Head of caudate nucleus (tissue), 42 donors: ENCODE results near the gene ARMH3.

ENCODE experiments used
- DNase-seq, 42 donors: peaks; one replicate each; pipeline versions ENCODE4 v3.0.0 to v3.0.0-alpha.2; 2020 to 2021; ENCODE audit warnings: mixed read lengths in 7 of 42
- intact Hi-C: fragments of 100-400 bp; cut with DNase I; formaldehyde crosslinking; loops from one replicate; pipeline ENCODE4 v1.15.0; 2022

Gene ARMH3

GRCh38 chr10:102055647-102056419 lies at the start of gene ARMH3:
ARMH3 (minus strand) TSS chr10:102056173; CDS start chr10:102040114, 16,059 bp downstream.
- peak; percentile 91 to 99 (median 96) for DNase-seq
- intact Hi-C loops = loop anchor here (2.0 kb wide), 1 partner anchor 77 kb away; the partner anchor contains the start of gene PPRC1

- intact Hi-C loops = no loop called here
Measured at GRCh38 chr10:102102421-102102820, 46.4 kb upstream of the ARMH3 start.

GRCh38 chr10:102101152-102101551 lies 45.2 kb upstream of the ARMH3 start:
- DNase-seq = peak in 1 of 42 donors; percentile 21
- intact Hi-C loops = no loop called here

More at GRCh38 chr10:102102421-102102820, 46.4 kb upstream of the ARMH3 start:
- DNase-seq = no peak

- no peak for DNase-seq
- intact Hi-C loops = no loop called here
Measured at GRCh38 chr10:102096449-102096848, 40.5 kb upstream of the ARMH3 start.

GRCh38 chr10:102090772-102091171 lies 34.8 kb upstream of the ARMH3 start:
- no peak for DNase-seq
- intact Hi-C loops = no loop called here

GRCh38 chr10:102086196-102086595 lies 30.2 kb upstream of the ARMH3 start:
- intact Hi-C loops = no loop called here
- DNase-seq = no peak

GRCh38 chr10:102085336-102085735 lies 29.4 kb upstream of the ARMH3 start:
- DNase-seq = no peak
- intact Hi-C loops = no loop called here

- DNase-seq = no peak
- intact Hi-C loops = no loop called here
Measured at GRCh38 chr10:102083541-102083940, 27.6 kb upstream of the ARMH3 start.

GRCh38 chr10:102072673-102073527 lies 16.9 kb upstream of the ARMH3 start:
- peak; percentile 54 to 96 (median 89) for DNase-seq
- intact Hi-C loops = no loop called here

- intact Hi-C loops = no loop called here
- no peak for DNase-seq
Measured at GRCh38 chr10:102069071-102069470, 13.1 kb upstream of the ARMH3 start.

- DNase-seq = no peak
- intact Hi-C loops = no loop called here
Measured at GRCh38 chr10:102068216-102068615, 12.2 kb upstream of the ARMH3 start.

GRCh38 chr10:102067091-102067916 lies 11.3 kb upstream of the ARMH3 start:
- DNase-seq = no peak

GRCh38 chr10:102066399-102067088 lies 10.6 kb upstream of the ARMH3 start:
- intact Hi-C loops = loop anchor here (2.0 kb wide), 1 partner anchor 52 kb away; no protein-coding TSS in a partner anchor

More at GRCh38 chr10:102067091-102067916, 11.3 kb upstream of the ARMH3 start:
- intact Hi-C loops = loop anchor here (2.0 kb wide), 1 partner anchor 51 kb away; no protein-coding TSS in a partner anchor

GRCh38 chr10:102065561-102066398 lies 9.8 kb upstream of the ARMH3 start:
- intact Hi-C loops = loop anchor here (2.0 kb wide), 1 partner anchor 53 kb away; no protein-coding TSS in a partner anchor
- peak in 32 of 42 donors; percentile 10 to 58 (median 34) for DNase-seq

More at GRCh38 chr10:102066399-102067088, 10.6 kb upstream of the ARMH3 start:
- no peak for DNase-seq

- peak; percentile 37 to 94 (median 87) for DNase-seq
Measured at GRCh38 chr10:102064868-102065560, 9.0 kb upstream of the ARMH3 start, which contains the start of gene HPS6. HPS6 (plus strand) TSS chr10:102065349; CDS start chr10:102065475, 126 bp downstream.

GRCh38 chr10:102064503-102064867 lies 8.5 kb upstream of the ARMH3 start:
- DNase-seq = no peak
- intact Hi-C loops = no loop called here

More at GRCh38 chr10:102064868-102065560, 9.0 kb upstream of the ARMH3 start, which contains the start of gene HPS6:
- intact Hi-C loops = no loop called here

- intact Hi-C loops = no loop called here
- DNase-seq = no peak
Measured at GRCh38 chr10:102059987-102060386, 4.0 kb upstream of the ARMH3 start.
